GM19455 (cell line): ENCODE results near the gene SLC7A14.

Experiments
- ATAC-seq: cut with Tn5 transposase; IDR thresholded peaks from one replicate; pipeline ENCODE4 v1.9.1; 2021; ENCODE audit not compliant: unreplicated experiment

SLC7A14 gene

DNA sequence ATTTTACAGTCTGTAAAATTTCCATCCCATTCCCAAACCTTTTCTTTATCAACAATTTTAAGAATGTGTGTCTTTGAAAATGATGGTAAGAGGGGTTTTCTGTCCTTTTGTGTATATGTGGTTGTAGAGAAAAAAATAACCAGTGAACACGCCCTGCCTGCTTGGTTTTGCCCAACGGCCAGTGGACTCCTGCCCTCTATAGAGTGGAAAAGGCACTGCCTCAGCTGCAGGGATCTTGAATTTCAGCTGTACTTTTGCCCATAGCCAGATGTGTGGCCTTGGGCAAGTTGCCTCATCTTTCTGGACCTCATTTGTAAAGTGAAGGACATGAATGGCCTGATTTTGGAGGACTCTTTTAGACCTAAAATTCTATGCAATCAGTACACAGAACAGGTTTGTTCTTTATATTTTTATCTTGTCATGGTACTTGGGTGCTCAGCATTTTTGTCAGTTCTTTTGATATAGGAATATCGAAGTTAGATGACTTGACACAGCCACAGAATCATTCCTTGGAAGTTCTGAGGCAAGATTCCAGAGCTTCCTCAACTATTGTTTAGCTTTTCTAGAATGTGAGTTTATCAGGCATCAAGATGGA is 86.2 kb downstream of the SLC7A14 start:
- ATAC-seq, result no peak

DNA sequence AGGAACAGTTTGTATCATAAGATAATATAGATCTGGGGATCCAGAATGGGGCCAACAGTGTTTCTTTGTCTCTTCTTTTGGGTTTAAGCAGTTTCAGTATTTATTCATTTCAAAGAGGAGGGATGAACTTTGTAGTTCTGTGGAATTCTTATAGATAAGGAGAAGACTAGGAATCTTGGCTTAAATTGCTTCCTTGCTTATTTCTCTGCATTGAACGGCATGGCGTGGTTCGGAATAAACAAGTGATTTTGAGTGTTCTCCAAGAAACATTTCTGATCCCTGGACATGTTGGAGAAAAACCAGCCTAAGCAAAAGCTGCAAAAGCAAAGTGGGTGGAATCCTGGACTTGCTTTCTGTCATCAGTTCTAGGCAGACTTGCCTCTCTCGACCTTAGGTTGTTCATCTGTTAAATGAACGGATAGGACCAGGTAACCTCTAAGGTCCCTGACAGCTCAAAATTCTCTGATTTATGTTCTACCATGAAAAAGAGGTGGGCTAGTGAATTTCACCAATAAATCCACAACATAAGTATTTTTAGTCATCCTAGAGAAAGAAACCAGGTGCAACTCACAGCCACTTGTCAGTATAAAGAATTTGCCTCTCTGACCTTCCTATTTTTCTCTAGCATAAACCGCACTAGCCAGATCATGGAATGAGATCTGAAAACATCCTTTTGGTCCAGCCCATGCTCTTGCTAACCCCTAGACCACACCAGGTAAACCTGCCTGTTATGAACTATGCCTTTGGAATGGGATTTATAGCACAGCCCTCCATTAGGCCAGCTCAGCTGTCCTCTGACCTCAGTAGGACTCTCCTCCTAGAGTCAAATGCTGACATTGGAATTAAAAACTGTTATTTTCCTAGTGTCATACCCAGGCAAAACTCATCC is 88.4 kb downstream of the SLC7A14 start:
- no peak for ATAC-seq

GRCh38 chr3:170496868-170497140 is 89.1 kb downstream of the SLC7A14 start:
- ATAC-seq, result no peak

- no peak for ATAC-seq
These were observed 89.6 kb downstream of the SLC7A14 start for GRCh38 chr3:170496026-170496867.

GRCh38 chr3:170494766-170495165 is 91.1 kb downstream of the SLC7A14 start:
- ATAC-seq, result no peak

GRCh38 chr3:170493712-170494182 is 92.1 kb downstream of the SLC7A14 start:
- no peak for ATAC-seq

DNA sequence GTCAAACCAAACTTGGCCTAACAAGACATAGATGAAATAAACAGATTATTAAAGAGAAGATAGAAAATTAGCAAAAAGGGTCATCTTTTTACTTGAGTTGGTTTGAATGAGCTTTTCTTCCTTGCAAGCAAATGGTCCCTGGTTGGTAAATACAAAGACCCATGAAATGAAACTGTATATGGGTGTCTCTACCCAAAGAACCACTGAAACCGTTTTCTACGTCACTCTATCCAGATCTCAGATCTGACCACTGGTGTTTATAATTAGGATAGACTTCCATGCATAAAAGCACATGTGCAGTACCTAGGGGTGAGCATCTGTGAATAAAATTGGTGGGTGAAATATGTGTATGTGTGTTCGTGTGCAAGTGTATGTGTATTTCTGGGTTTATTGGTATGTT is 94.0 kb downstream of the SLC7A14 start:
- no peak for ATAC-seq

- ATAC-seq, result no peak
These were observed 94.9 kb downstream of the SLC7A14 start for GRCh38 chr3:170490828-170491560.

- no peak for ATAC-seq
These were observed 97.1 kb downstream of the SLC7A14 start for GRCh38 chr3:170488802-170489201.

DNA sequence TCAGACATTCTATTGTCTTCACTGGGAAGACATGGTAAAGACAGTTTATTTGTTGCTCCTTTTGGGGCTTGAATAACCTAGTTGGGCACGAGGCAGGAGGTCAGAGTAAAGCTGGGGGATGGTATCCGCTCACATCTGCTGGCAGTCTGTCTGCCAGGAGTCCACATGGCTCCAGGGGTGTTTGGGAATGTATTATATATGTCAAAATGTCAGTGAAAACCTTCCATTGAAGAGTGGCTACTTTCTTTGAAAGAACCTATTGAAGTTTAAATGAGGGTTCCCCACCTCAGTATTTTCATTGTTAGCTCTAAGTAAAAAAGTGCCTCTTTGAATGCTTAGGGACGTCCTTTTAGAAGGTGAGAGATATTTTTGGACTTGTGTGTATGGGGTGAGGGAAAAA is 98.8 kb downstream of the SLC7A14 start:
- no peak for ATAC-seq

DNA sequence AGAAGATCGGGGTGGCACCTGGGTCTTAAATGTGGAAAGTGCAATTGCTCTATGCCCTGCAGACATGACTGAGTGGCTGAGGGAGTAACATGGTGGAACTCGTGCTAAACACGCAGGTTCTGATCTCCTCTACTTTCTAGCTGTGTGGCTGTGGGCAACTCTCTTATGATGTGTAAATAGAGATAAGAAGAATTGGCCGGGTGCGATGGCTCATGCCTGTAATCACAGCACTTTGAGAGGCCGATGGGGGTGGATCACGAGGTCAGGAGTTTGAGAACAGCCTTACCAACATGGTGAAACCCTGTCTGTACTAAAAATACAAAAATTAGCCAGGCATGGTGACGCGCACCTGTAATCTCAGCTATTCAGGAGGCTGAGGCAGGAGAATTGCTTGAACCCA is 99.5 kb downstream of the SLC7A14 start:
- ATAC-seq, result no peak

DNA sequence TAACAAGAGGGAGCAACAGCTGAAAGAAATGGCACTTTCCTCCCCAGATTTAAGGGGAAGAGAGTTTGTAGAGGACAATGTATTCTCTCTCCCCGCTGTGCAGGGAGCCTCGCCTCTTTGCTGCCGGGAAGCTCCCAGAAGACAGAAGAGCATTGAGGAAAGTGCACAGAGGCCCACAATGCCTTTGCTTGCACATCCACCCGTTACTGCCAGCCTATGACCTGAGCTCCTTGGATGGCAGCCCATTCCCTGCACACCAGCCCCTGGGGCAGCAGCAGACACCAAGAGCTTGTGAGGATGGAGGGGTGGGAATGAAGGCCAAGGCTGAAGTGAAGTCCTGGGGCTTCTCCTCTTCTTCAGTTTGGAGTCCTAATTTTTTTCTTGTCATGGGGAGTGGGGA is 100.2 kb downstream of the SLC7A14 start:
- no peak for ATAC-seq

GRCh38 chr3:170485294-170485693 is 100.6 kb downstream of the SLC7A14 start:
- ATAC-seq, result no peak

- ATAC-seq, result no peak
These were observed 101.0 kb downstream of the SLC7A14 start for GRCh38 chr3:170484869-170485268.

DNA sequence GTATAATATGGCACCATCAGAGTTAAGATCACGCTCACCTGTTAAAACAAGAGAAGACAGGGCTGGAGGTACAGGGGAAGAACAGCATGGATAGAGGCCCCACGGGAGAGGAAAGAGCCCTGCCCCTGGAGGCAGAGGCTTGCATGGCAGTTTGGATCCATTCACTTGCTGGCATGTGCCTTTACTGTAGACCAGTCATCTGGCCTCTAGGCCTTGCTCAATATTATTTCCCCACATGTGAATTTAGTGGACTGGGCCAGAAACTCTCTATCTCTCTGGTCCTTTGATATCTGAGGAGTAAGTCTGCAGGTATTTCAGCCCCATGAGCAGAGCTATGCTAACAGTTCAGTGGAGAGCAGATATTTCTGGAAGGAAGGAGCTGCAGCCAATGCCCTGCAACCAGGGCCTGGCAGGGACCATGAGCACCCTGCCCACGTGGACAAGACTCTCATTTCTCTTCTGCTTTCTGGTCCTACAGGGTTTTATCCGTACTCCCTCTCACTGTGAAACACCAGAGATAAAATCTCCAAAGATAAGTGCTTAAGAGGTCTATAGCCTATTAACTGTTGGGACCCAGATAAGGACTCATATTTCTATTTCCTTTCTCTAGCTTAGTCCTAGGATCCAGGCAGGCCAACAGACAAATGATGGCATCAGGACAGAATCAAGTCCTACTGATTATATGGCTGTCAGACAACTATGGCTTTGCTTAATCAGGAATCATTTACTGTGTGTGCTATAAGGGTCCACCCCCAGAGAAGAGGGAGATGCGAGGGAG is 102.2 kb downstream of the SLC7A14 start:
- ATAC-seq, result no peak

- no peak for ATAC-seq
These were observed 103.7 kb downstream of the SLC7A14 start for GRCh38 chr3:170482199-170482598.

GRCh38 chr3:170480111-170480510 is 105.8 kb downstream of the SLC7A14 start:
- no peak for ATAC-seq

DNA sequence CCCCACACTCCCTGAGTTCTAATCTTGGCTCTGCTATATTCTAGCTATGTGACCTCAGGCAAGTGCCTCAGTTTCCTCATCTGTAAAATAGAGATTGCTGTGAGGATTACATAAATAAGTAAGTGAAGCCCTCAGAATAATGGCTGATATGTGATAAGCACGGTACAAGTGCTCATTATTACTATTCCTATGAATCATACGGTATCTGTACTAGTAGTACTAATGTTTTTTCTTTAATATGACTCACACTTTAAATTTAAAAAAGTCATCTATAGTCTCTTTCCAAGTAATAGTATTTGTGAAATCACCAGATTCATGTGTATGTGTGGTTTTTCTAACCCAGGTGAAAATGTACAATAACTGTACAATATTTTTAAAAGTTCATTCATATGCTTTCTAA is 108.5 kb downstream of the SLC7A14 start:
- ATAC-seq, result no peak

DNA sequence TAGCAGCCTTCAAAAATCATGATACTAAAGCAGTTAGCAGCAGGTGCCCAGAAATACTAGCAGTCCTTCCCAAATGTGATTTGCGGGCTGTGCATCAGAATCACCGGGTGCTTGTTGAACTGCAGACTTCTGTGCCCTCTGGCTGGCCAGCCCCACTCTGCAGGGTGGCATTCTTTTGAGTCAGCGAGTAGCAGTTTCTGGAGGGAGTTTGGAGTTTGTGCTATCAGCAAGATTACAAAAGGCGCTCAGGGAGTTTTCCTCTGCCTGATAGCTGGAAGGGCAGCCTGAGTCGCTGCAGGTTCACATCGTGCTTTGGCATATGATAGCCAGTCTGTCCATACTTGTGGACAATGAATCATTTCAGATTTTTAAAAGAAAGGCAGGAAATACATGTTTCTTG is 109.6 kb downstream of the SLC7A14 start:
- no peak for ATAC-seq

GRCh38 chr3:170475092-170475685 is 110.7 kb downstream of the SLC7A14 start:
- no peak for ATAC-seq
